HEK293 (cell line): ENCODE data around the gene CRY2.
A peak's percentile ranks its signal among the peaks of the same experiment; 100 is the strongest.

Experiments used
- CTCF ChIA-PET: fragments of 350-600 bp; formaldehyde crosslinking; extraction: SDS; loops from one replicate; lab custom pipeline; 2021; ENCODE audit warnings: antibody characterized with exemption; lab: Yijun Ruan, JAX
- POLR2A ChIA-PET: fragments of 300-600 bp; formaldehyde crosslinking; extraction: SDS; loops from one replicate; lab custom pipeline; 2020; ENCODE audit warnings: antibody characterized with exemption, inconsistent platforms; lab: Yijun Ruan, JAX
- H3K27ac ChIP-seq: fragments of 200-500 bp; sonication (Bioruptor generic); 2 replicates; pipeline ENCODE4 v1.5.1; 2014; ENCODE audit warnings: low read depth, low read length, control low read depth, inconsistent platforms; ENCODE audit errors: extremely low read depth
- H3K36me3 ChIP-seq, 2 experiments: fragments of 200-500 bp in 1 of 2; sonication (Bioruptor generic) in 1 of 2; 1 replicate in 1 of 2; 2 replicates in 1 of 2; pipeline ENCODE4 v1.5.1; 2014 to 2017; ENCODE audit warnings: inconsistent platforms in 2 of 2, low read length in 2 of 2; ENCODE audit not compliant: control insufficient read depth in 2 of 2, insufficient read depth in 1 of 2
- H3K4me1 ChIP-seq: fragments of 200-500 bp; sonication (Bioruptor generic); 2 replicates; pipeline ENCODE4 v1.5.1; 2014; ENCODE audit warnings: mild to moderate bottlenecking, low read length, inconsistent platforms; ENCODE audit not compliant: control insufficient read depth, insufficient read depth
- H3K4me3 ChIP-seq: 2 replicates; pipeline ENCODE4 v1.5.1; 2011; ENCODE audit warnings: low read depth, mild to moderate bottlenecking, control low read depth, low read length, moderate library complexity
- H3K9me3 ChIP-seq: fragments of 200-500 bp; sonication (Bioruptor generic); 2 replicates; pipeline ENCODE4 v1.5.1; 2014; ENCODE audit warnings: low read depth, low read length, inconsistent platforms; ENCODE audit not compliant: control insufficient read depth, insufficient read depth
- KLF1 ChIP-seq: fragments of 450-650 bp; formaldehyde crosslinking; IDR thresholded peaks from 2 replicates; pipeline ENCODE4 v1.5.1; 2016; ENCODE audit warnings: missing biosample characterization, missing genetic modification characterization
- WT1 ChIP-seq: fragments of 450-650 bp; formaldehyde crosslinking; IDR thresholded peaks from 2 replicates; pipeline ENCODE4 v1.5.1; 2016; ENCODE audit warnings: missing biosample characterization, missing genetic modification characterization
- ZBTB8A ChIP-seq: fragments of 450-650 bp; formaldehyde crosslinking; IDR thresholded peaks from 2 replicates; pipeline ENCODE4 v1.5.1; 2016; ENCODE audit warnings: missing biosample characterization, missing genetic modification characterization
- ZIC2 ChIP-seq: fragments of 450-650 bp; formaldehyde crosslinking; IDR thresholded peaks from 2 replicates; pipeline ENCODE4 v1.5.1; 2016; ENCODE audit warnings: missing biosample characterization, missing genetic modification characterization
- ZNF16 ChIP-seq: fragments of 450-650 bp; formaldehyde crosslinking; IDR thresholded peaks from 2 replicates; pipeline ENCODE4 v1.5.1; 2016; ENCODE audit warnings: low read depth, missing biosample characterization, missing genetic modification characterization
- ZNF175 ChIP-seq: fragments of 450-650 bp; formaldehyde crosslinking; IDR thresholded peaks from 2 replicates; pipeline ENCODE4 v1.5.1; 2016; ENCODE audit warnings: missing biosample characterization, missing genetic modification characterization
- ZNF274 ChIP-seq, 2 experiments: fragments of 200-500 bp in 1 of 2; fragments of 450-650 bp in 1 of 2; sonication (Bioruptor generic) in 1 of 2; formaldehyde crosslinking in 1 of 2; IDR thresholded peaks; 2 replicates each; pipeline versions ENCODE4 v1.5.1 to v1.6.1; 2014 to 2016; ENCODE audit warnings: borderline replicate concordance in 1 of 2, inconsistent platforms in 1 of 2, low read length in 1 of 2, missing biosample characterization in 1 of 2, missing genetic modification characterization in 1 of 2
- ZNF292 ChIP-seq: fragments of 450-650 bp; formaldehyde crosslinking; IDR thresholded peaks from 2 replicates; pipeline ENCODE4 v1.5.1; 2016; ENCODE audit warnings: low read depth, missing biosample characterization, missing genetic modification characterization, borderline replicate concordance
- ZNF302 ChIP-seq: fragments of 450-650 bp; formaldehyde crosslinking; IDR thresholded peaks from 2 replicates; pipeline ENCODE4 v1.5.1; 2016; ENCODE audit warnings: missing biosample characterization, missing genetic modification characterization, low read depth
- ZNF561 ChIP-seq: fragments of 450-650 bp; IDR thresholded peaks from 2 replicates; pipeline ENCODE4 v1.5.1; 2018; ENCODE audit warnings: missing biosample characterization, missing genetic modification characterization, borderline replicate concordance
- ZNF629 ChIP-seq: fragments of 450-650 bp; formaldehyde crosslinking; IDR thresholded peaks from 2 replicates; pipeline ENCODE4 v1.5.1; 2017; ENCODE audit warnings: missing biosample characterization, missing genetic modification characterization
- ZNF76 ChIP-seq: fragments of 450-650 bp; formaldehyde crosslinking; IDR thresholded peaks from 2 replicates; pipeline ENCODE4; 2016; ENCODE audit warnings: low read depth, missing biosample characterization, missing genetic modification characterization, borderline replicate concordance
- ZSCAN16 ChIP-seq: fragments of 450-650 bp; formaldehyde crosslinking; IDR thresholded peaks from 2 replicates; pipeline ENCODE4 v1.5.1; 2016; ENCODE audit warnings: missing biosample characterization, missing genetic modification characterization
- TF ChIP-seq, protein P1 (sequence below): sonication (generic); formaldehyde crosslinking; IDR thresholded peaks from 2 replicates; pipeline ENCODE4 v1.8.1; 2022; ENCODE audit warnings: mild to moderate bottlenecking, moderate library complexity, missing genetic modification reagents
- TF ChIP-seq, protein P2 (sequence below): fragments of 450-650 bp; formaldehyde crosslinking; IDR thresholded peaks from 2 replicates; pipeline ENCODE4 v1.5.1; 2016; ENCODE audit warnings: missing biosample characterization, missing genetic modification characterization

CRY2 gene

DNA sequence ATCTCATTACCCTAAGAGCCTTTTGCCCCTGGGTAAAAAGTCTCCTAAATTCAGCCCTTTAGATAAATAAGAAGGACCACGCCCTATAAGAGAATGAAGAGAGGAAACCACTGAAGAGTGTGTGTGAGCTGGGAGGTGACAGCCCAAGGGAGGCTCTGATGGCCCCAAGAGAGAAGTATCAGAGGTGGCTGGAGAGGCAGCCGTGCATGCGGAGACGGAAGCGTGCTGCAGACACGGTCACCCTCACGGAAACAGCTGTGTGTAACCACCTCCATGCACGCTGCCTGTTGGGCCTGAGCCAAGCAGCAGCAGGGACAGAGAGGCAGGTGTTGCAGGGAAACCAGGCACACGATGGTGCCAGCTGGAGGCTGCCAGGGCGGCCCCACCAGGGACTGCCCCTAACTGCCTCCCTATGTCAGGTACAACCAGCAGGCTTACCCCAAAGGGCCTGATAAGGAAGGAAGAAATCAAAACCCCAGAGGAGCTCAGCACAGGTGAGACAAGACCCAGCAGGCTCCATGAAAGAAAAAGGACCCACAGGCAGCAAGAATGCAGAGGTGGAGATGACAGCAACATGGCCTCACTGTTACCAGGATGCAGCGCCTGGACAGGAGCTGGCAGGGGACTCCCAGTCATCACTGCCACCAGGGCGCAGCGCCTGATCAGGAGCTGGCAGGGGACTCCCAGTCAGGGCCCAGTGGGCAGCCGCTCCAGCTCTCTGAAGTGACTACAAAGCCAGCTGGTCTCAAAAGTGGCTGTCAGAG, 82.9 kb downstream of the CRY2 start:
- peak; percentile 39; the same call in 1 of the 2 replicates for TF ChIP-seq ZIC2 (tag by site-specific recombination)
- TF ChIP-seq ZNF175 (tag by site-specific recombination) = no peak
- TF ChIP-seq KLF1 (tag by site-specific recombination) = peak; percentile 85
- TF ChIP-seq, all 188 proteins: peak for 2
- Histone ChIP-seq H3K9me3 (no peaks in the 10 kb centered on the region), H3K36me3 (peaks cover 0 to 45% of the 10 kb centered on the region in 2 experiments; a peak in 1 of 3 replicates), H3K4me3 (no peak overlapping the region), H3K4me1 (no peaks in the 10 kb centered on the region), H3K27ac (no peak overlapping the region)
- POLR2A ChIA-PET = no interaction called here
- CTCF ChIA-PET = interaction anchor here (0.6 to 2.6 kb wide), 6 partner anchors 26 to 147 kb away, joined by 3 to 11 read pairs (median 6); no protein-coding TSS in a partner anchor

DNA sequence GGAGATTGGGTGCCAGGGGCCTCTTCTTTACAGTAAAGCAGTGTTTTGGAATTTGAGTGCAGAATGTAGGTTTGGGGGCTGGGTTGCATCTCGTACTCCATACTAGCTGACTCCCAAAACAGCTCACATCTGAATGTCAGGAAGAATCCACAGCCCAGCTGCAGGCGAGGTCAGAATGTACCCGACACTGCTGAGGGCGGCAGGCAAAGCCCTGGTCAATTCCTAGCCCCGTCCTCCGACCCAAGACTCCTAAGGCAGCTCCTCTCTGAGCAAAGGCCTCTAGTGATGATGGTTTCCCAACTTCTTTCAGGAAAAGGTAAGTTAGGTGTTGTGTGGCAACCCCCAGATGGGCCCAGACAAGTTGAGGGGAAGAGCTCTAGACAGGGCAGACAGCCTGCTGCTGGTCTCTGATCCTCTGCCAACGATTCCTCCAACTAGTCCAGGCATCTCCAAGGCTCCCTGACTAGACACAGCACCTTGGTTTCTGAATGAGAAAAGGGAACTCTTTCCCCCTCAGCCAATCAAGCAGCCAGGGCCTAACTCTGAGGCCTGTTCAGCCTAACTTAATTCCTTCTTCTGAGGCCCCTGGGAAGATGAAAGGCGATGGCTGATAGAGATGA, 83.8 kb downstream of the CRY2 start:
- CTCF ChIA-PET = interaction anchor here (0.6 to 2.6 kb wide), 6 partner anchors 25 to 146 kb away, joined by 3 to 11 read pairs (median 6); no protein-coding TSS in a partner anchor
- TF ChIP-seq, protein P1, sequence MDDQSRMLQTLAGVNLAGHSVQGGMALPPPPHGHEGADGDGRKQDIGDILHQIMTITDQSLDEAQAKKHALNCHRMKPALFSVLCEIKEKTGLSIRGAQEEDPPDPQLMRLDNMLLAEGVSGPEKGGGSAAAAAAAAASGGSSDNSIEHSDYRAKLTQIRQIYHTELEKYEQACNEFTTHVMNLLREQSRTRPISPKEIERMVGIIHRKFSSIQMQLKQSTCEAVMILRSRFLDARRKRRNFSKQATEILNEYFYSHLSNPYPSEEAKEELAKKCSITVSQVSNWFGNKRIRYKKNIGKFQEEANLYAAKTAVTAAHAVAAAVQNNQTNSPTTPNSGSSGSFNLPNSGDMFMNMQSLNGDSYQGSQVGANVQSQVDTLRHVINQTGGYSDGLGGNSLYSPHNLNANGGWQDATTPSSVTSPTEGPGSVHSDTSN (CRISPR knock-in tag) = no peak
- no peak for TF ChIP-seq ZNF629 (tag by site-specific recombination)
- no peak for TF ChIP-seq ZNF292 (tag by site-specific recombination)
- no peak for TF ChIP-seq ZNF274 (IDR thresholded peaks at IDR 0.05; ENCODE audit: low read length)
- TF ChIP-seq ZNF274 (tag by site-specific recombination; IDR thresholded peaks at IDR 0.05; ENCODE audit: borderline replicate concordance) = no peak
- no peak for TF ChIP-seq ZSCAN16

DNA sequence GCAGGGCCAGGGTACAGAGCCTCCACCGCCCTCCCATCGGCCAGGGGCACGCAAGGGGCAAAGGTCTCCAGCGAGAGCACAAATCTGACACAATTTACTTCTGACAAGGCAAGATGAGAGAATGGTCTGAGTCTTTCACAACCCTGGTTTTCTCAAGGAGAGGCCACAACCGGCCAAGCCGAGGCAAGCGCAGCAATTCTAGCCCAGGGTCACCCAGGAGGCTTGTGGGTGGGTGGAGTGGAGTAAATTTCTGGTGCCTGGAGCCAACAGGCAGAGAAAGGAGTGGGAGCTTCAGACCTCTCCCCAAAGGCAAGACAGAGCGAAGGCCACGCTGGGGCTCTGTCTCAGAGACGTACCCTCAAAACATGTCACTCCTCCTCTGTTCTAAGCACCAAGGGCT, 84.5 kb downstream of the CRY2 start:
- peaks cover 0 to 59% of the 10 kb centered on the region in 2 experiments; a peak in 1 of 3 replicates for H3K36me3 ChIP-seq
- H3K4me1 ChIP-seq = no peaks in the 10 kb centered on the region
- CTCF ChIA-PET = interaction anchor here (2.4 to 2.6 kb wide), 2 partner anchors 33 to 75 kb away, joined by 10 to 11 read pairs; no protein-coding TSS in a partner anchor
- H3K27ac ChIP-seq = no peak overlapping the region
- H3K9me3 ChIP-seq = no peaks in the 10 kb centered on the region
- POLR2A ChIA-PET = no interaction called here
- TF ChIP-seq WT1 (tag by site-specific recombination) (no peak), ZBTB8A (tag by site-specific recombination) (no peak), ZNF561 (no peak), ZNF302 (no peak), ZNF16 (tag by site-specific recombination) (no peak), ZNF76 (no peak)
- TF ChIP-seq, protein P2, sequence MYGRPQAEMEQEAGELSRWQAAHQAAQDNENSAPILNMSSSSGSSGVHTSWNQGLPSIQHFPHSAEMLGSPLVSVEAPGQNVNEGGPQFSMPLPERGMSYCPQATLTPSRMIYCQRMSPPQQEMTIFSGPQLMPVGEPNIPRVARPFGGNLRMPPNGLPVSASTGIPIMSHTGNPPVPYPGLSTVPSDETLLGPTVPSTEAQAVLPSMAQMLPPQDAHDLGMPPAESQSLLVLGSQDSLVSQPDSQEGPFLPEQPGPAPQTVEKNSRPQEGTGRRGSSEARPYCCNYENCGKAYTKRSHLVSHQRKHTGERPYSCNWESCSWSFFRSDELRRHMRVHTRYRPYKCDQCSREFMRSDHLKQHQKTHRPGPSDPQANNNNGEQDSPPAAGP = no peak
- no peak overlapping the region for H3K4me3 ChIP-seq

More for the DNA sequence above, 83.8 kb downstream of the CRY2 start:
- POLR2A ChIA-PET = no interaction called here
- Histone ChIP-seq H3K4me3 (no peak overlapping the region), H3K9me3 (no peaks in the 10 kb centered on the region), H3K4me1 (no peaks in the 10 kb centered on the region), H3K36me3 (peaks cover 0 to 54% of the 10 kb centered on the region in 2 experiments; a peak in 1 of 3 replicates), H3K27ac (no peak overlapping the region)
